NCI-H187 treated with DMSO at 0.1 percent for 48 hours (cell line): ENCODE results near the gene KATNA1.

ENCODE experiments used
- DNase-seq: peaks from one replicate; lab custom pipeline; 2025; lab: John Stamatoyannopoulos, UW

Gene KATNA1

DNA sequence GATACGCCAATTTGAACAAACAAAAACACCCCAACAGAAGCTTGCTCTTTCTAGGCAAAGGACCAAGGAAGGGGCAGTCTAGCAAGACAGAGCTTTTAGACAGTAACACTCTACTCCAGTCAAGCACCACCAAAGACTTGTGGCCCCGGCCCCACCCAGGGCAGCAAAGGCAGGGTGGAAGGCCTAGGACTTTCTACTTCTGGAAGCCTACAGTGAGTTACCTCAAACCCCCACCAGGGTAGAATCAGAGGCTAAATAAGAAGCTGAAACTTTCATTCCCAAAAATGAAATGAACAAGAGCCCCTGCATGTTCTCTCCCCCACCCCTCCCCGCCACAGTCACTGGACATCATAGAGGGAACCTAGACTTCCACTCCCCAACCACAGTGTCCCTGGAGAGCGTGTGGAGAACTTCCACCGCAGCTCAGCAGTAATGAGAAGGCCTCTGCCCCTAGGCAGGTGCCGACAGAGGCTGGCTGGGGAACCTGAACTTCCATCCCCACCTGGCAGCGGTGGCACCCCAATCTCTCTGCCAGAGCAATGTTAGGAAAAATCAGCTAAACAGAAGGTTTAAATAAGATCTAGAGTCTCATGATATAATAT is 40.0 kb downstream of the KATNA1 start:
- no peak for DNase-seq

DNA sequence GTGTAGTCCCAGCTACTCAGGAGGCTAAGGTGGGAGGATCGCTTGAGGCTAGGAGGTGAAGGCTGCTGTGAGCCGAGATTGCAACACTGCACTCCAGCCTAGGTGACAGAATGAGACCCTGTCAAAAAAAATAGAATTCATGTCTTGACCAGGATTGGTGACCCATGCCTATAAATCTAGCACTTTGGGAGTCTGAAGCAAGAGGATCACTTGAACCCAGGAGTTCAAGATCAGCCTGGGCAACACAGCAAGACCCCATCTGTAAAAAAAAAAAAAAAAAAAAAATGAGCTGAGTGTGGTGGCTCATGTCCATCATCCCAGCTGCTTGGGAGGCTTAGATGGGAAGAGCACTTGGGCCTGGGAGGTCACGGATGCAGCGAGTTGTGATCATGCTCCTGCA is 48.0 kb downstream of the KATNA1 start:
- DNase-seq, result no peak

DNA sequence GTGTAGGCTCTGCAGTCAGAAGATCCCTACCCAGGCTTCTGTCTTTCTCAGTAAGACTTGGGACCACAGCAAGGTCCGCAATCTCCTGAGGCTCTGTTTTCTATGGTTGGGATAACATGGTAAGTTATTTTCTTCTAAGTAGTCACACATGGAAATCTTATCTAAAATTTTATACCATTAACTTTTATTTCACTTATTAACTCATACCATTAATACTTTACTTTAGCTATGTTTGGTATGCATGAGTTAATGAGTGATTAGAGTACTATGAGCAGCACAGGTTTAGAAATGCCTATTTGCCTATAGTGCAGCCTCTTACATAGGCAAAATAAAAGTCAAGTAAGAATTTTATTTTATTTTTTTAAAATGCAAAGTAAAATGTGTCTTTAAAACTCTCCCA is 55.1 kb downstream of the KATNA1 start:
- DNase-seq, result no peak

DNA sequence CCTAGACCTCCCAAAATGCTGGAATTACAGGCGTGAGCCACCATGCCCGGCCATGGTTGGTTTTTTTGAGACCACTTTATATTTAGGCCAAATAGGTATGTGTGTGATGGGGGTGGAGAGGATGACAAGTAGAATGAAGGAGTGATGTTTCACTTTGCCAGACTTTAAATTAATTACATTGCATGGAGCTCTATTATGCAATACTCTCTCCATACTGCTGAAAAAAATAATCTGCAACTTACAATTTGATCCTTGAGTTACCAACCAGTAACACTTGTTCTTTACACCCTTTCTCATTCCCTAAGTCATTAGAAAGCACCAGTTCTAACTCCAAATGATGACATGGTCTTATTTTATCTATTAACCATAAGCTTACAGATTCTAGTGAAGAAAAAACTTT is 55.5 kb downstream of the KATNA1 start:
- no peak for DNase-seq

DNA sequence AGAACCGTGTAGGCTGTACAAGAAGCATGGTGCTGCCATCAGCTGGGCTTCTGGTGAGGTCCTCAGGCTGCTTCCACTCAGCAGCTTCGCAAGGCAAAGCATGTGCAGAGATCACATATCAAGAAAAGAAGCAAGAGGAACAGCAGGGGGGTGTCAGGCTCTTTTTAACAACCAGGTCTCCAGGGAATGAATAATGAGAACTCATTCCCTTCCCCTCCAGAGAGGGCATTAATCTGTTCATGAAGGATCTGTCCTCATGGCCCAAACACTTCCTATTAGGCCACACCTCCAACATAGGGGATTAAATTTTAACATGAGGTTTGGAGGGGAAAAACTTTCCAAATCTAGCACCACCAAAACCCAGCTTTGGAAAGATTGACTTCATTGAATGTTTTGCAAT is 62.4 kb downstream of the KATNA1 start:
- DNase-seq, result no peak

DNA sequence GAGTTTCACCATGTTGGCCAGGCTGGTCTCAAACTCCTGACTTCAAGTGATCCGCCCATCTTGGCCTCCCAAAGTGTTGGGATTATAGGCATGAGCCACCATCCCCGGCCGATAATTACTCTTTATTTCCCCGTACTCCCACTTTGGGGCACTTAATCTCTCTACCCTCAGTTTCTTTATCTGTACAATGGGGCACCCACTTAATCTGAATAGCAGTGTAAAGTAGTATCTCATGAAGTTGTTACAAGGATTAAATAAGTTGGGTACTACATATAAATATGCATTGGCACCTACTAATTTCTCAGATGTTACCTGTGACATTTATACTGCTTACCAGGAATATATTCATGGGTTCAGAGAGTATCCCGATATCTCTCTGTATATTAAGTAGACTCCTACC is 67.2 kb downstream of the KATNA1 start:
- DNase-seq, result no peak

DNA sequence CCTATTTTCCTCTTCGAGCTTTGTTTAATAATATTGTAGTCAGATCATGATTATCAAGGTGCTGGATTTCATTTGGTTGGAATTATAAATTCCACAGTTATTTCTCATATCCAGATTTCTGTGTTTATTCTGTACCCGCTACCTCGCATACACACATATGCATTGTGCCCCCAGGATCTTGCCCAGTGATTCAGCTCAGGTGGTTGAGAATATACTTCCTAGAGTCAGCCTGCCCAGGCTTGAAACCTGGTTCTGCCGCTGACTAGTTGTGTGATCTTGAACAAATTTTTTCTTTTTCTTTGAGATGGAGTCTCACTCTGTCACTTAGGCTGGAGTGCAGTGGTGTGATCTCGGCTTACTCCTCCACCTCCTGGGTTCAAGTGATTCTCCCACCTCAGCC is 67.6 kb downstream of the KATNA1 start:
- no peak for DNase-seq

DNA sequence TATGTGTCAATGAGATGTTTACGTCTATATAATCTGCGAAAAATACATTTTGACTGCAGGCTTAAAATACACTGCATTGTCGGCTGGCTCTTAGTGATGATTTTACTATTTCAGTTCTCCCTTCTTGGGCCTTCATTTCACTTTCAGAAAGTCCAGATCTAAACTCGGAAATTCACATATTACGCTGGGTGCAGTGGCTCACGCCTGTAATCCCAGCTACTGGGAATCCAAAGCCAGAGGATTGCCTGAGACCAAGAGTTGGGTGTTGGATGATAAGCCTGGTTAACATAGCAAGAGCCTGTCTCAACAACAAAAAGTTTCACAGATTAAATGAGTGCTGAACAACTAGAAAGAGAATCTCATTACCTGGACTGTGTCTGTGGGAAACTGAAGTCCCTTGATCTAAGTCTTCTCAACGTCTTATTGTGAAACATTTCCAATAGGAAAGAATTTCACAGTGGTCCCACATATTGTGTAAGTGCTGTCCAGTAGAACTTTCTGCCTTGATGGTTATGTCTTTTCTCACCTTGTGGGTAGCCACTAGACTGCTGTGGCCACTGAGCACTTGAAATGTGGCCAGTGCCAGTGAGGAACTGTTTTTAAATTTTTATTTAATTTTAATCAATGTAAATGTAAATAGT is 80.4 kb downstream of the KATNA1 start:
- DNase-seq, result no peak

DNA sequence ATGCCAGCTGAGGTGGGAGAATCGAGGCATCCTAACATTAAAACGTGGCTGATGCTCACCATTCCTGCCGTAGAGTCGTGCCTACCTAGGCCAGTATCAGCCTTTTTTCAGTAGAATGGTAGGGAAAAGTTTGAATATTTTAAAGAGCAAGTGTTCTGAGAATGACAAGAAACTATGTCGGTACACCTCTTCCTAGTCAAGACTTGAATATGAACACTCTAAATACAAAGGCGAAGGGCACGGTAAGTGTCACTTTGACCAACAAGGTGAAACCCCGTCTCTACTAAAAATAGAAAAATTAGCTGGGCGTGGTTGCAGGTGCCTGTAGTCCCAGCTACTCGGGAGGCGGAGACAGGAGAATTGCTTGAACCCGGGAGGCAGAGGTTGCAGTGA is 81.3 kb downstream of the KATNA1 start:
- DNase-seq, result no peak

DNA sequence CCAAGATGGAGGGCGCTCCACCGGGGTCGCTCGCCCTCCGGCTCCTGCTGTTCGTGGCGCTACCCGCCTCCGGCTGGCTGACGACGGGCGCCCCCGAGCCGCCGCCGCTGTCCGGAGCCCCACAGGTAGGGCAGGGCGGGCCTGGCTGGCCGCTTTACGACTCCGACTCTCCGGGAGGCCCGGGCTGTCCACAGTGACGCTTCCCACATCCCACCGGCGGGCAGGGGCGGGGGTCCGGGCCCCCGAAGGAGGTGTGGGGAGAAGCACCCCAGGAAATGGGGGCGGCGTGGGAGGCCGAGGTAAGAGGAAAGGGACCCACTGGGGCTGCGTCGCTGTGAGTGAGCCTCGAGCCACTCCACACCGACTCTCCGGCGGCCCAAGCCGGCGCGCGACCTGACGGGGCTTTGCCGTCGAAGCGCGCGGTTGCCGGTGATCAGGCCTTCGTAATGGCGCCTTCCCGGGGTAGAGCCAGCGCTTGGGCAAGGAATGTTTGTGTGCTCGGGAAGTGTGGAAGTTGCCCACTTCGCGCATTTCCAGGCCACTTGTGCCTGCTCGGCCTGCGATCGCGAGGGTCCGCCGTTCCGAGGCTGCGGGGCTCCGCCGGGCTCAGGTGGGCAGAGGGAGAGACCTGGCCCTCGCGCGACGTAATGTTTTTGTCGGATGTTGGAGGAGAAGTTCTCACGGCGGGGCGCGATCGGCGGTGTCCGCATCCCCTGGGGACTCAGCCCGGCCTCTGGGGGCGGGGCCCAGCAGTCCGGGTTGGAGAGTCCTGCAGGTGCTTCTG is 81.9 kb downstream of the KATNA1 start:
- no peak for DNase-seq

DNA sequence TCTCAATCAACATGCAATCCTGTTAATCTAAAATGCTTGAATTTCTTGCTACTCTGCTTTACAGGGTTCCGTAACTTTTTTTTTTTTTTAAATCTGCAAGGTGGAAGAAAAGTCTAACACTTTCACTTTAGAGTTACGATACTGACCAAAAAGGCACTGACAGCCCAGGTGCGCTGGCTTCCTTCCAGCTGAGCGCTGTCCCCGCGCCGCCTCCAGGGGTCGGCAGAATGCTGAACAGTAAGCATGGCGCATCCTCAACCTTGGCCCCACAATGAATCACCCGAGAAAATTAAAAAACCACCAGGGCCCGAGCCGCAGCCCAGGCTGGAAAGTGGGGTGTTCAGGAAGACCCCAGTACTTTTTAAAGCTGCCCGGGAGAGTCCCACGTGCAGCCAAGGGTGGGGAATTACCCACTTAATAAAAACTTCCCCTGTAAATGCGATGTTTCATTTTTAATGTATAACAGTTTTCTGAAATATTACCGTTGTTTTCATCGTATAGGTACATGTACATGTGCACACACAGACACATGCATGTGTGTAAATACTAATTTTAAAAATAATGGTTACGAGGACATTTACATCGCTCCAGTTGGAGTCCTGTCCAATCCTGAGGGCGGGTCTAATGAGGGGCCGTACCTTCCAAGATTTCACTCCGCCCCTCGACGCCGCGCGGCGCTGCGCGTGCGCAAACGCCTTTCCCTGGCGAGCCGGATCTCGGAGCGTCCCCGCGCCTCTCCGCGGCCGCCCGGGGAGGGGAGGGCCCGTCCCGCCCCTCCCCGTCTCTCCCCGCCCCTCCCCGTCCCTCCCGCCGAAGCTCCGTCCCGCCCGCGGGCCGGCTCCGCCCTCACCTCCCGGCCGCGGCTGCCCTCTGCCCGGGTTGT is 82.7 kb downstream of the KATNA1 start, which contains the start of gene GINM1:
Gene GINM1 (plus strand): TSS at position 849 of the 883 bp plus-strand sequence. CDS start 40 bp downstream, outside the sequence.
- DNase-seq, result peak; percentile 83

DNA sequence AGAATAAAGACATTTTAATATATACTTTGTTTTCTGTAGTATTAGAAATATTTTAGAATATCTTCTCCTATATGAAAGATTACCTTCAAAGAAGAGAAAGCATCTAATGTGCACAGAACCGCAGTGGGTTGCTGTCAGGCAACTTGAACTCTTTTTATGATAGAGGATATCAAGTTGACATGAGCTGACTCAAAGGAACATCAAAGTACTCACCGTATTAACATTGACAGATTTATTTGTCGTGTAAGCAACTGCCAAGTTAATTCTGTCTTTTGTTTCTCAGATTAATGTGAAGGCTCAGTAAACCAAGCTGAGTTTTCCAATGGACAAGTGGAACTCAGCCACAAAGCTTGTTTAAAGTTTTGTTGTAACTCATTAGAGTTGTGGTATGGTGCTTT is 84.6 kb downstream of the KATNA1 start:
- no peak for DNase-seq

DNA sequence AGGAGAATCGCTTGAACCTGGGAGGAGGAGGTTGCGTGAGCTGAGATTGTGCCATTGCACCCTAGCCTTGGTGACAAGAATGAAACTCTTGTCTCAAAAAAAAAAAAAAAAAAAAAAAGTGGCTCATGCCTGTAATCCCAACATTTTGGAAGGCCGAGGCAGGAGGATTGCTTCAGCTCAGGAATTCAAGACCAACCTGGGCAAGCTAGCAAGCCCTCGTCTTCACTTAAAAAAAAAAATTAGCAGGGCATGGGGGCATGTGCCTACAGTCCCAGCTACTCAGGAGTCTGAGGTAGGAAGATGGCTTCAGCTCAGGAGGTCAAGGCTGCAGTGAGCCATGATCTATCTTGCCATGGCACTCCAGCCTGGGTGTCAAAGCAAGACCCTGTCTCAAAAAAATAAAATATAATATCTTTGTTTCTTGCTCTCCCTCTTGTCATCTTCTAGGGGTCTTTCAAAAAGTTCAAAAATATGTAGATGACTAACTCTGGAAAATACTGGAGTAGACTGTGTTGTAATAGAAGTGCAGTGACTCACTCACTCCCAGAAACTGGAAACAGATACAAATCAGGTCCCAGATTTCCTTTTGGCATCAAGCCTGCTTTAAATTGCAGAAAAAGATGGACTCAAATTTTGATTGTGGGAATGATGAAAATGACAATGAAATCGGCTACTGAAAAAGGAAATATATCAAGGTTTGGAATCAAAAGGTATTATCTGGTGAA is 85.1 kb downstream of the KATNA1 start:
- no peak for DNase-seq

DNA sequence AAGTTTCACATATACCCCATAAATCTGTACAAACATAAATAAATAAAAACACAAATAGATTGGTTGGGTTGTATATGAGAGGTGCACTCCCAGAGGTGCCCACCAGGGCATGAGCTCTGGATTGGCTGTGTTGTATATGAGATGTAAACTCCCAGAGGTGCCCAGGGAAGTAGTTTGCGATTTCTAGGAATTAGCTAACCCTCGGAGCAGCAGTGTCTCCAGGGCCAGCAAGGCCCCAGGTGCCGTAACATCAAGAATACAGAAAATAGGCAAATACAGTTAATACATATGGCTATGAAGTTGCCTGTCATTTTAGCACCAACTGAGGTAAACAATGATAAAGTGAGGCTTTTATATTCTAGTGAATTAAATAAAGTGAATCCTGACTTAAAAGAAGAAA is 87.8 kb downstream of the KATNA1 start:
- DNase-seq, result no peak

DNA sequence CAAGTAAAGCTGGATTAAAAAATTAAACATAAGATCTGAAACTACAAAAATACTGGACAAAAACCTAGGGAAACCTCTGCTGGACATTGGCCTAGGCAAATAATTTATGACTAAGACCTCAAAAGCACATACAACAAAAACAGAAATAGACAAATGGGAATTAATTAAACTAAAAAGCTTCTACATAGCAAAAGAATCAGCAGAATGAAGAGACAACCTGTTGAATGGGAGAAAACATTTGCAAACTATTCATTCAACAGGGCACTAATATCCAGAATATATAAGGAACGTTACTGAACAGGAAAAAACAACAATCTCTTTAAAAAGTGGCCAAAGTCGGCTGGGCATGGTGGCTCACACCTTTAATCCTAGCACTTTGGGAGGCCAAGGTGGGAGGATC is 89.1 kb downstream of the KATNA1 start:
- DNase-seq, result no peak

DNA sequence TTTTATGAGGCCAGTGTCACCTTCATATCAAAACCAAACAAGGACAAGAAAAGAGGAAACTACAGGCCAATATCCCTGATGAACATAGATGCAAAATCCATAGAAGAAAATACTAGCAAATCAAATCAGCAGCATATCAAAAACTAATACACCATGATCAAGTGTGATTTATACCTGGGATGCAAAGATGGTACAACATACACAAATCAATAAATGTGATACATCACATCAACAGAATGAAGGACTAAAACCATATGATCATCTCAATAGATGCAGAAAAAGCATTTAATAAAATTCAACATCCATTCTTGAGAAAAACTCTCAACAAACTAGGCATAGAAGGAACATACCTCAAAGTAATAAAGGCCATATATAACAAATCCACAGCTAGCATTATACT is 90.5 kb downstream of the KATNA1 start:
- DNase-seq, result no peak

DNA sequence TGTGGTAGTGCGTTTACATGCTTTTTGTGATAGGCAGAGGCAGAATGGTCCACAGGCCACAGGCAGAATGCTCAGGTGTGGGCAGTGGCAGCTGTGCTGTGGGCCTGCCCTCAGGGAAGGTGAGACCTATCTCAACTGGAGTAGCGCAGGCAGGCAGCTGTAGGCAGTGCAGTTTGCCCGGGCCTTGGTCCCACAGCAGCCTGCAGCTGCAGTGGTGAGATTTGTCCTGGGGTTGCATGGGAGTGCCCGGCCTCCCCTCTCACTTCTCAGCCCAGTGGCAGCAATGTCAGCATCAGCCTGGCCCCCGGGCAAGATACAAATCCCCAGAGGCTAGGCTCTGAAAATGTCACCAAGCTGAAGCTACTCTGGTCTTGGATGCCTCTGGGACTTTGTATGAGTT is 96.6 kb downstream of the KATNA1 start:
- no peak for DNase-seq

DNA sequence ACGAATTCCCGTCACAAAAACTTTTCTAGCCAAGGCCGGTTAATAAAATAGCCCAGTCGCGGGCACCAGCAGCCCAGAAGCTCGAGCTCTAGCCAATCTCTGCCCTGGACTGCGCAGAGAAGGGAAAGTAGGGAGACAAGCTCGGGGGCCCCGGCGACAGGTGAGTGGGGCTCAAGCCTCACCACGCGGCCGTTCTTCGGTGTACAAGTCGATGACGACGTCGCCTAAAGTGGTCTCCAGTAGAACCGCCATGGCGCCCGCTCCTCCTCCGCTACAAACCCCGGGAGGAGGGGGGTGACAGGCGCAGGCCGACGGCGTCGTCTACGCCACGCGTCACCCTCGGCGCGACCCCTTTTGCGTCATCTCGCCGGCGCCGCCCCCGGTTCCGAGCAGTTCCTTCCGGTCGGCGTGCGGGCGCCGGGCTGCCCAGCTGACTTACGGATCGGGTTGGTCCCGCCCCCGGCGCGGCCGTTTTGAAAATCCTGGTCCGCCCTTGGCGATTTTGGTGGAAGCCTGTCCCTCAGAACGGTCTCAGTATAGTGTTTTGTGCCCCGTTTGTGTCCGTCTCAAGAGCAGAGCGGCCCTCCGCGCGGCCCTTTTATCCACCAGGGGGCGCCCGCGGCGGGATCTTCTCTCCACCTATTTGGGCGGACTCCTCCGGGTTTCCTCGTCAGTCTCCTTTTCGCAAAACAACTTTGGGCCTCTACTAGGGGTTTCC is 102.6 kb downstream of the KATNA1 start, which contains the start of gene PPIL4:
Gene PPIL4 (minus strand): TSS at position 290 of the 718 bp plus-strand sequence. CDS start 38 bp downstream, at position 252.
- DNase-seq, result peak; percentile 23

DNA sequence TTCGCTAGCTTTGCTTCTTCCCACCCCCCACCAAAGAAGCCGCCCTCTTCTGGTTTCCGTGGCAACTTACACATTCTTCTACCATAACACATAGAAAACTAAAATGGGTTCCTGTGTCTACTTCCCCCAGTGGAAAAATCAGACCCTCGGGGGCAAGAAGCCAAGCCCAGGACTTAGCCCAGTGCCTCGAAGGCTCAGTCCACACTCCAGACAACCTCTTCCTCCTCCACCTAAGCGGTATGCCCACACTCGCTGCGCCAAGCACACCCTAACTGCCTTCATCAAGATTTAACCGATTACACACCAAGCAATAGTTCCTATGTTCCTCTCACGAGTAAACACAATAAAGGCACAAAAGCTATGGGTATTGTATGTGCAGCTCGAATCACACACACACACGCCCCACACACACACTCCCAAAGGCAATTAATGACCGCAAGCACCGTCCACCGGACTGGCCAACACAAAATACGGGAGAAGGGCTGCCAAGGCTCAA is 103.2 kb downstream of the KATNA1 start:
- DNase-seq, result no peak
